ENCODE data around the gene RANBP1. TPM values are rescaled to one million over a fixed set of nuclear protein-coding genes. Genes with fewer than 3 reads are reported as not detected.

RANBP1 gene
- total and polyA plus RNA-seq, 12 donors = 63.3 to 346 (median 126) TPM

- H3K9me3 ChIP-seq (replicated peaks in 1 of 3) = no peaks in the 10 kb centered on the region
- H3K27ac ChIP-seq = no peak overlapping the region
- peak in 1 of 7 donors; percentile 8 for DNase-seq
- H3K4me1 ChIP-seq (replicated peaks in 1 of 2) = no peaks in the 10 kb centered on the region
- intact Hi-C loops (cut with DNase I) = loop anchor here in 1 of 2 donors (10.0 kb wide), 1 partner anchor 80 kb away; the partner anchor contains the start of gene ARVCF
- TF ChIP-seq POLR2A (IDR thresholded peaks at IDR 0.05) (no peak), CTCF (IDR thresholded peaks at IDR 0.05) (no peak)
- 92 to 97% (median 95%) methylated on average over 15 of the region's 15 CpGs for WGBS, 4 donors
- H3K27me3 ChIP-seq = no peaks in the 10 kb centered on the region
- no peak overlapping the region for H3K4me3 ChIP-seq
- peaks cover 0 to 96% of the 10 kb centered on the region in 2 donors for H3K36me3 ChIP-seq (replicated peaks in 1 of 2)
Measured at GRCh38 chr22:20094197-20094807, 21.6 kb upstream of the RANBP1 start.

- Histone ChIP-seq H3K4me1 (replicated peaks in 1 of 2) (no peaks in the 10 kb centered on the region), H3K27me3 (no peaks in the 10 kb centered on the region), H3K4me3 (no peak overlapping the region), H3K27ac (no peak overlapping the region), H3K9me3 (replicated peaks in 1 of 3) (no peaks in the 10 kb centered on the region), H3K36me3 (replicated peaks in 1 of 2) (peaks cover 0 to 96% of the 10 kb centered on the region in 2 donors)
- WGBS, 4 donors = 94 to 99% (median 96%) methylated on average over 4 of the region's 4 CpGs
- intact Hi-C loops (cut with DNase I) = loop anchor here in 1 of 2 donors (10.0 kb wide), 1 partner anchor 81 kb away; the partner anchor contains the start of gene ARVCF
- no peak for TF ChIP-seq POLR2A (IDR thresholded peaks at IDR 0.05)
- TF ChIP-seq CTCF (IDR thresholded peaks at IDR 0.05) = no peak
- DNase-seq = peak in 1 of 7 donors; percentile 2
Measured at GRCh38 chr22:20095521-20095920, 20.4 kb upstream of the RANBP1 start.

- Histone ChIP-seq H3K36me3 (replicated peaks in 1 of 2) (peaks cover 0 to 96% of the 10 kb centered on the region in 2 donors), H3K4me1 (replicated peaks in 1 of 2) (no peaks in the 10 kb centered on the region)
- WGBS, 4 donors = 95 to 98% (median 97%) methylated on average over 2 of the region's 2 CpGs
Measured at GRCh38 chr22:20096574-20097420, 19.1 kb upstream of the RANBP1 start.

More at GRCh38 chr22:20096574-20097420, 19.1 kb upstream of the RANBP1 start:
- Histone ChIP-seq H3K4me3 (no peak overlapping the region), H3K9me3 (replicated peaks in 1 of 3) (no peaks in the 10 kb centered on the region), H3K27ac (no peak overlapping the region), H3K27me3 (no peaks in the 10 kb centered on the region)
- intact Hi-C loops (cut with DNase I) = loop anchor here in 1 of 2 donors (10.0 kb wide), 1 partner anchor 82 kb away; the partner anchor contains the start of gene ARVCF
- DNase-seq = no peak
- TF ChIP-seq POLR2A (IDR thresholded peaks at IDR 0.05) (no peak), CTCF (IDR thresholded peaks at IDR 0.05) (no peak)

All from adrenal gland (tissue), 12 donors.